NCI-H2227 (cell line): Measurements from ENCODE around the gene INTS6.

Experiments used
- DNase-seq: peaks from one replicate; lab custom pipeline; 2025; ENCODE audit not compliant: unreplicated experiment; lab: John Stamatoyannopoulos, UW

INTS6 gene

DNA sequence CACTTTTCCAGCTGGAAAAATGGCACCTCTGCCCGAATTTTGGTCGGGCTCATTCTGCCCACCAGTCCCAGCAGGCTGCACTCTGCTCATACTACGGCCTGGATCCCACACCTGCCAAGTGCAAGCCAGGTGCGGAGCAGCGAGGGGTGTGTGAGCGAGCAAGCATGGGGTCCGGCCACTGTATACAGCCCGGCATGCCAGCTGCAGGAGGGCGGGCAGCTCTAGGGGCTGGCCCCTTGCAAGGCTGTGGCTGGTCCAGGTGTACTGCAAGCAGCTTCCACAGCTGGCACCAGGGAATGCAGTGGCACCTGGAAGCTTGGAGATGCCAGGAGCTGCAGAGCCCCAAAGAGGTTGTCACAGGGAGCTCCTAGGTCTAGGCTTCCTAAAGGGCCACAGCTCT is 2.7 kb upstream of the INTS6 start:
- DNase-seq: no peak

DNA sequence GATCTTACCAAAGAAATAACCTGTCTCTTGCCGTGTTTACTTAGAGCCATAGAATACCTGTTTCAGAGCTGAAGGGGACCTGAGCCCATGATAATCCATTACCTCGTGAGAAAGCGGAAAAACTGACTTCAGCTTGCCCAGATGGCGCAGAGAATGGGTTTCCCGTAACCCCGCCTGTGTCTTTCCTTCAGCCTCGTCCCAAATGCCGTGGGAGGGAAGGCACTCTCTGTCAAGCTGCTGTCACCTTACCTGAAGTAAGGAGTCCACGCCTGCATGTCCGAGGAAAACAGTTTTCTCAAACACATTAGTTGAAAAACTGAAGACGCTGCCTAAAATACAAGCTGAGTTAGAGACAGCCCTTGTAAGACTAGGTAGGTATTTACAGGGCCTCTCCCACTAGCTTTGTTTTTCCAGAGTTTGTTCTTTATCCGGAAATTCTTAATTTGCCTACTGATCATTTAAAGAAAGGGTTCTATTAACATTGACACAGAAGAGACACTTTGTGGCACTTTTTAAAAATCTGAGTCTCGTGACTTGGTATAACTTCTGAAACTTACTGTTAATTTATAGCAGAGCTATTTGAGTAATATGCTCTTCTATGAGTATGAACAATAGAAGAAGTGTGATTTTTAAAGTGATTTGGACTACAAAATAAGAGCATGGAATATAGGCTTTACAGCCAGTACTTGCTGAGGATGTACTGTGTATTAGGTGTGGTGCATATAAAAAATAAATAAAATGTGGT is 1.3 kb upstream of the INTS6 start:
- DNase-seq: peak; percentile 56

DNA sequence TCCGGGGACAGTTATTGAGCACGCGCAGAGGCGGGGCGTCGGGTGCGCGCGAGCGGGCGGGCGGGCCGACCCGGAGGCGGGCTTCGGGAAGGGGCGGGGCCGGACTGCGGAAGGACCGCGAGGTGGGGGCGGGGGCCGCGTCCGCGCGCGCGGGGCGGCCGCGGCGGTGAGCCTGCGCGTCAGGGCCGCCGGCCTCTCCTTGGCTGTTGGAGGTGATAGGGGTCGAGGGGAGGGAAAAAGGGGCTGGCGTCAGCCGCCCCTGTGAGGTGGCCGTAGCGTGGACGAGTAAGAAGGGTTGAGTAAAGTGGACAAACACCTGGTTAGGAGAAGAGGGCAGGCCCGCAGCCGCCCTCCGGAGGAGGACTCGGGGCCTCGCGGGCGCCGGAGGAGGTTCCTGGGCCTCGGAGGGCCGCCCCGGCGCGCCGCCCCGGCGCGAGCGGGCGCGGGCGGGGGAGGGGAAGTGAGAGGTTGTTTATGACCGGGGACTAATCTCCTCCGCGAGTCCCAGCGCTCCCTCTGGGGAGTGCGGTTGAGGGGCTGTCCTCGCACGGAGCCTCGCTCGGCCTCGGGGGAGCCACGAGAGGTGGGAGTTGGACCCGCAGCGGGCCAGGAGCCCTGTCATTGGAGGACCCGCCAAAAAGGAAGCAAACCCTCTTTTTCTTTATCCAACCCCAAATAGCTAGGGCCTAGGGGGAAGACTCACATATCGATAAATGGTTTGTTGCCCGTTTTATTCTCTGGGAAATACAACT is 547 bp upstream of the INTS6 start:
- peak; percentile 84 for DNase-seq

DNA sequence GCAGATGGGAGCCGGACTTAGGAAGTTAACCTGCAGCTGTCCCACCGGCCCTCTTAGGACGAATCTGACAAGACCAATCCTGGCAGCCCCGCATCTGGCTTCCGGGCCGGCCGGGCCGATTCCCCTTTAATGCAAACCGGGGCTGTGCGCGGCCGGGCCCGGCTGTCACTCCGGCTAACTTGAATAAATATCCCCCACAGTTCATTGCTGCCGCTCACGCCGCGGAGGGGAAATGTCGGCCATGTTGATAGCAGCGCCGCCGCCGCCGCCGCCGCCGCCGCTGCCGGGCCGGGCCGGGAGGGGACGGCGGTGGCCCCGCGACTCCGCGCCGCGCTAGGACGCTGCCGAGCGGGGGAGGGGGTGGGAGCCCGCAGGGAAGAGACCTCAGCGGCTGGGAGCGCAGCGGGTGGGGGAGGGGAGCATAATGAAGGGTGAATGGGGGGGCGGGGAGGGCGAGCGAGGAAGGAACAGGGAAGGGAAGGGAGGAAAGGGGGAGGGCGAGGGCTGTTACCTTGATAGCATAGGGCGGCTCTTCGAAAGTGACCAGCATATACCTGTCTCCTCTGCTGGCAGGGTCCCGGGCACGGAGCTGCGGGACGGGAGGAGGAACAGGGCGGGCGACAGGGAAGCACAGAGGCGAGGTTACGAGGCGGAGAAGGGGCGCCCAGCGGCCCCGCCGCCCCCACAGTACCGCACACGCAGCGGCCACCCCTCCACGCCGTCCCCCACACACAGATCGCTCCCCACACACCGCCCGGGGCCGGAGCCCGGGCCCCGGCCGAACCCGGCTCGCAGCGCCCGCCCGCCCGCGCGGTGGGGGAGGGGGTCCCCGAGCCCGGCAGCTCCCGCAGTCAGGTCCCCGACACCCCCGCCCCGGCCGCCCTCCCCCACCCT is 1.1 kb downstream of the INTS6 start:
- peak; percentile 75 for DNase-seq

DNA sequence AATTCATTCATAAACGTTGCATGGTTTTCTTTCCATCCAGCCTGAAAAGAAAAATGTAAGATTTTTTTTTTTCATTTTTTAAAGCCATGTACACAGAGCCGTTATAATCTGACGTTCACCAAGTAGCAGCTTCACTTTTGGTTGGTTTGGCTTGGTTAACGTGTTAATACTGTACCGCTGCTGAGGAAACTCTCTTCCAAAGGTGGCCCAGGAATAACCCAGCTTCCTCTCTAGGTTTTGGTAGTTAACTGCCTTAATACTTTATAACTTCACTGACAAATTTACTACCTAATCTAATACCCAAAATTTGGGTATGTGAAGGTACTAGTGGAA is 1.7 kb downstream of the INTS6 start:
- DNase-seq: no peak

DNA sequence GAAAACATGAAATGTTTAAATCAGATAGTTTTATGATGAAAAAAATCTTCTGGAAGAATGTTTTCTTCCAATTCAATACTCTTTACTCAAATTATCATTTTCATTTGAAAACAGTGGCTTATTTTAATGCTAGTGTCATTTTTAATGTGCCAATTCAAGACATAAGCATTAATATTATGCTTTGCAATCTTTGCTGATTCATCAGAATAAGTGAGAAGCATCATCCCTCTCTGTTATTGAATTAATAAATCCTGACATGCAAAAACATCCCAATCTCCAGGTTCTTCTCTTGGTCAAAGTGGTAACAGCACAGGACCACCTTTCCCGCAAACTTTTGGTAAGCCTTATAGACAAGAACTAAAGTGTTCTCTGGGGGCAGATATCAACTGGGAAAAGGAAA is 3.8 kb downstream of the INTS6 start:
- no peak for DNase-seq

DNA sequence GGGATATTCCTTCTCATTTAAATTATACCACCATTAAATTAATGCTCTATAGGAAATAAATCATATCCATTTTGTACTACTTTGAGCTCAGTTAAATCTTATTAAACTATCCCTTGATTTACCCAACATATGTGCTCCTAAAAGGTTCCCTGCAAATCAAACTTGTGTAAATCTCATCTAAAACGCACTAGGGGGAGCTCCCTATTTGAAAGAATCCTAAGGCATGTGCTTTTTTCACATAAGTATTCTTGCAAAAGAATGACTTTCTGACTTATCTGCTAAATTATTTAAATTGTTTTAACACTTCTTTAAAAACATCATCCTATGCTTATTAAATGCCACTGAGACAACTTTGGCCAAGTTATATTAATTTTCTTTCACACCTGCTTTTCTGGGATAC is 7.9 kb downstream of the INTS6 start:
- peak; percentile 4 for DNase-seq

DNA sequence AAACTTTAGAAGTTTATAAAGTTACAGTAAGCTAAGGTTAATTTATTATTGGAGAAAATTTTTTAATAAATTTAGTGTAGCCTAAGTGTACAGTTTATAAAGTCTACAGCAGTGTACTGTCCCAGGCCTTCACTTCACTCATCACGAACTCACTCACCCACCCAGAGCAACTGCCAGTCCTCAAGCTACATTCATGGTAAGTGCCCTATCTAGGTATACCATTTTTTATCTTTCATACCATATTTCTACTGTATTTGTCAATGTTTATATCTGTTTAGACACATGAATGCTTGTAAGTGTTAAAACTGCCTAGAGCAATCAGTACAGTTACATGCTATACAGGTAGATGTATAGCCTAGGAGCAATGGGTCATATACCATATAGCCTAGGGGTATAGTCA is 12.5 kb downstream of the INTS6 start:
- DNase-seq: no peak

DNA sequence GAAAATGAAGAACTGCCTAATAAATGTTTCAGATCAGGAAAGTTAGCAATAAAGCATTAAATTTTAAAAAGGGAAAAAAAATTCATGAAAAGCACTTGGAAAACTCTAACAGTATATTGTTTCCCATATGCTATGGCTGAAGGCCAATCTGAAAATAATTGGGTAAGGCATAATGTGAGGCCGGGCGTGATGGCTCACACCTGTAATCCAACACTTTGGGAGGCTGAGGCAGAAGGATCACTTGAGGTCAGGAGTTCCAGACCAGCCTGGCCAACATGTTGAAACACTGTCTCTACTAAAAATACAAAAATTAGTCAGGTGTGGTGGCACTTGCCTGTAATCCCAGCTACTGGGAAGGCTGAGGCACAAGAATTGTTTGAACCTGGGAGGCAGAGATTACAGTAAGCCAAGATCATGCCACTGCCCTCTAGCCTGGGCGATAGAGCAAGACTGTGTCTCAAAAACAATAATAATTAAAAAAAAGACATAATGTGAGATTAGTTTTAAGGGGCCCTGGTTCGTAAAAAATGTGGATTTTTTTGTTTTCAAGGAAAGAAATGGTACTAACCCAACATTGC is 15.2 kb downstream of the INTS6 start:
- DNase-seq: no peak

DNA sequence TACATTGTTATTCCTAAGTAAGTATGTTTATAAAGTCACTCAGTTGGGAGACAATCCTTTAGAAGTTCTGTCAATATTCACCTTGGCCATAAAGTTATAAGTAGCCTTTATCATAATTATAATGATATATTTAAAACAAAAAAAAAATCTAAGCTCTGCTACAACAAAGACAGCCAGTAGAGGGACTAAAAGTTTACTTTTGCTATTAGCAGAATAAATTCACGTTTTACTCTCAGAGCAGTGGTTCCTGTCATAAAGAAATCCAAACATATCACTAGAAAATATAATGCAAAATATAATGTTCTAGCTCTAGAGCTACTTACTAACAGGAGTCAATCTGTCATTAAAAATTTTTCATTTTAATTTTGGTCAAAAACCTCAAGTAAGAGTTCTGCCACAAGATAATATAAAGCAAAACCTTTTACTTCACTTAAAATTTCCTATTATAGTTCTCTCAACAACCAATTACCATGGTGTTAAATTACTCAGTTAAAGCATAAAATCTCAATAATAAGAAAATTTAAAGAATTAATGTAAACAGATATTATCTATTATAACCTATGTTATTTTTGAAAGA is 17.7 kb downstream of the INTS6 start:
- no peak for DNase-seq

DNA sequence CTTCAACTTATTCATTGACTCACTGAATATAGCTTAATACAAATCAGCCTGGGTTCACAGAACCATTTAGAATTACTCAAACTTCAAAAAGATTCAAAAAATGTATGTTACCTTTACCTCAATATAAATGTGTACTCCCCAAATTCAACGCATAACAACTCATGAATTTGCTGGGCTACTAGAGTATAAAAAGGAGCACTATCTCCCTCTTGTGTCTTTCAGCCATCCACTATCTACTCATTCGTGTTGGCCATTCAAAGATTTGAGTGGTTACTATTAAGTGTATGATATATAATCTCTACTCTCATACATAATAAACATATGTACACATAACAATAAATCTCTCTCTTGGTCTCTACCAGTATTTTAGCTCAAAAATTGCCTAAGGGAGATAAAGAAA is 20.3 kb downstream of the INTS6 start:
- DNase-seq: no peak

DNA sequence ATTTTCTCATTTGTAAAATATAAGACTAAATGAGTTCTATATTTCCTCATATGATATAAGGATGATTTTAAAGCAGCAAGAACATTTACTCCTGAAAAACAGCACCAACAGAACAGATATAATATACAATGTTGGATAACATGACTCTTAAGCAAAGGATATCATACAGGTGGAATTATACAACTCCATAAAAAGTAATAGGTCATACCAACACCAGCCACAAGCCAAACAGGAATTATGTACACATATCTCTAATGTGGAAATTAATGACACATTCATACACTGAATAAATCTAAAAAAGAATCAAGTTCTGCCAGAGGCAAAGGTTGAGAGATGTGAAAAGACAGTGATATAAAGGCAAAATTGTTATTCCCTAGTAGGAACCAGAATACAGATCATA is 25.9 kb downstream of the INTS6 start:
- no peak for DNase-seq

DNA sequence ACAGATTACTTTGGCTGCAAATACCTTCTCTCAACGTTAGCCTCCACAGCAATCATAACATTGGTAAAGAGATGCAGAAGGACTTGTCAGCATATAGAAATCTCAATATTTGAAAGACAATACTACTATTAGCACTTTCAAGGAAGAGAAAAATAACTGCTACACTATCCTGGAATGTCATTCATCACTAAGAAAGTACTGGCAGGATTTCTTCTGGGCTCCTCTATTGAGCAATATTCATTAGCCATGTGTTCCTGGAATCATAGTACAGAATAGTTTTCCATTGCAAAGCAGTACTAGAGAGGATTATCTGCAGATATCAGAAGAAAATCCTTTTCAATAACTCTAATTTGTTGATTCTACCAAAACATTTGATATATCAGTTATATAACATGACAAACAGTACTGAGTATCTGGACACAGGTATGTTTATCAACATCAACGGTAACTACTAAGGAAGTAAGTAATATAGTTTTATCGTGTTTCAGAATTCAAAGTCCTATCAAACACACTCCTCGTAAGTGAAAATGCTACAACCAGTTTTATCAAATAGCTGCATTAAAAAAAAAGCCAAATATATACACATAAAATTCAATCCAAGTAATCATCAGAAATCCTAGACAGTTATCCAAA is 27.3 kb downstream of the INTS6 start:
- no peak for DNase-seq

DNA sequence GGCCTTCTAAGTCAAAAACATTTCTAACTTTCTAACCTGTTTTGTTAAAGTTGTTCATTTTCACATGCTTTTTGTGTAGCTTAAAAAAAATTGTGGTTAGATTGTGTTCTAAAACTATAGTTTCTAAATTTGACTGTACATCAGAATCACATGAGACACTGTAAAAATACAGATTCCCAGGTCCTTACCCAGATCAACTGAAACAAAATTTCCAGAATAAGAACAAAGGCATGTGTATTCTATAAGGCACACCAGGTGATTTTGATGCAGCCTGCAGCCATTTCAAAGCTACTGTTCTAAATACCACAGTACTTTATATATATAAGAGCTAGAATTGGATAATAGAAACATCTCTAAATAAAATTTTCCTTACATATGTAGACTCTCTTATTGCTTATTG is 29.1 kb downstream of the INTS6 start:
- DNase-seq: no peak

DNA sequence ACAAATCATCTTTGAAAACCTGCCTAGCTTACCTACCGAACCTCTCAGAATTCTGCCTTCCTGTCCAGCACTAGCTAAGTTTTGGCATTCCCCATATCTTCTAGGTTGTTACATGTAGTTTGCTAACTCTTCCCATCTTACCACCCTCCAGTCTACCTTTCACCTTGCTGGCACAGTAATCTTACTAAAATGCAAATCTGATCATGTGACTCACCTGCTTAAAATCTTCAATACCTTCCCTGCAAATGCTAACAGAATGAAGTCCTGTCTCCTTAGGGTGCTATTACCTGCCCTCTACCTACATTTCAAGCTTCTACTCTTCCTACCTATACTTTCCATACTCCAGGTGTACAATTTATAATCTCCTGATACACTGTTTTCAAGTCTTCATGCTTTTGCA is 30.4 kb downstream of the INTS6 start:
- DNase-seq: no peak

DNA sequence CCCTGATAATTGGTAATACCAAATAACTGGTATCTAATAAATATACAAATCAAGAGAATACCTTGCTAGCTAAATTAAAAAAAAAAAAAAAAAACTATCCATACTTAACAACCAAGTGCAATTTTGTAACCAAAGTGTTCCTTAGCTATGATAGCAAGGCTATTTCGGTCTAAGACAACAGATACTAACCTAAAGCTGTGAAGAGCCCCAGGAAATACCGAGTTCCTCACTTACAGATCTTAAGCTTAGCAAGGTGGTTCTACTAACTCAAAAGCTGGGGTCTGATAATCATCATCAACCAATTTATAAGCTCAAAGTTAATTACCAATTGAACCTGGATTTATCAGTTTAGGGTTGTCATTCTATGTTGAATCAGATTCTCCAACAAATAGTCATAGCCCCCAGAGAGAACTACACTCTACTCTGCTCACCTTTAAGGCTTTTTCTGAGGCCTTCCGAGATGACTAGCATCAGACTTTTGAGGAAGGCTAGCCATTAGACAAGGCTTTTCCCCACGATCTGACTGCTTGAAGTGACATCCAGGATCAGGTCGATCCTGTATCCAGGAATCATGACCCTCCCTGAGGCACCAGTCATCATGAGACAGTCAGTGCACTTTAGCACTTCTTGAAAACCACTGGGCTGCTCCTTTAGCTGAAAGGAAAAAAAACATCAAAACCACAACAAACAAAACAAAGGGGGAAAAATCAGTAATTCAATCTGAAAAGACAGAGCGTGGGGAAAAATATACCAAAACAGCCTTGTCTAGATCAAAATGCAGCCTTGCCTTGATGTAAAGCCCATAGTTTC is 31.9 kb downstream of the INTS6 start:
- no peak for DNase-seq

DNA sequence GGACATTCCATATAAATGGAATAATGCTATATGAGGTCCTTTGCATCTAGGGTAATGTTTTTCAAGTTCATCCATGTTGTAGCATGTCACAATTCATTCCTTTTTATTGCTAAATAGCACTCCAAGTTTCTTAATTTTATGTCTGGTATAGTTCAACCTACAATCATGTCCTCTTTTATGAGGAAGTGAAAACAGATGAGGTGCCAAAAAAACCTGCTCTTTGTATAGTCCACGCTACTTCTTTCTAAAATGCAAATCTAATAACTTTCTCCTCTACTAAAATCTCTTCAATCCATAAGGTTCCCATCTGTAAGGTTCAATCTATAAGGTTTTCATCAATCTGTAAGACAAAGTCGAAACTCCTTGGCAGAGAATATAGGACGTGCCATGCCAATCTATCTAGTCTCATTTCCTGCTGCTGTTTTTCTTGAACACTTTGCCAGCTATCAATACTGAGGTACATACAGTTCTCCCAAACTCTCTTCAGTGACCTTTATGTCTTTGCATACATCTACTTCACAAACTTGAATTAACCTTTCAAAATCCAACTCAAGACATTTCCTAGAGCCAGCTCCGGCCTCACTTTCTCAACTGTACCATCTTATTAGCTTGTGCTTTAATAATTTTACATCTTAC is 33.7 kb downstream of the INTS6 start:
- DNase-seq: no peak

DNA sequence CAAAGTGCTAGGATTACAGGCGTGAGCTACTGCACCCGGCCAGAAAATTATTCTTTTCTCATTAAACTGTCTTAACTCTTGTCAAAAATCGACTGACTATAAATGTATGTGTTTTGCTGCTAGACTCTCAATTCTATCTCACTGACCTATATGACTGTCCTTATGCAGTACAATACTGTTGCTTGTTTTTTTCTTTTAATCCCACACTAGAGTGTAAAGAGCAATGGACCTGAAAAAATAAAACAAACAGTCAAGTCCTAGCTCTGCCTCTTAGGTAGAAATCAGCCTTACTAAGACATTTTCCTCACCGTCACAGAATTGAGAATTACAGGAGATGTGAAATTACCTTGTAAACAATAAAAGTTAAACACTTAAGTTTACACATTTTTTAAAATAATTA is 35.1 kb downstream of the INTS6 start:
- no peak for DNase-seq

DNA sequence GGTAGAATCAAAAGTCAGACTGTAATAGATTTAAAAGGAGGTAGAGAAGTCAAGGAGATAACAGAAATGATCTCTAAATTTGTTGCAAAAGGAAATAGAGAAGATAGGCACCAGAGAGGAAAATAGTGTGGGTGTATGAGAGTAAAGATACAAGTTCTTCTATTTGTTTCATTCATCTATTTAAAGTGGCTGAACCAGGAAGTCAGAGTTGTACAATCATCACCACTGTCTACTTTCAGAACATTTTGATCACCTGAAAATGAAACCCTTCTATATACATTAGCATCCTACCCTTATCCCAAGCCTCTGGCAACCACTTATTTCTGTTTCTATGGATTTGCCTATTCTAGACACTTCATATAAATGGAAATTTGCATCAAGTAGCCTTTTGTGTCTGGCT is 36.7 kb downstream of the INTS6 start:
- DNase-seq: no peak
